NCI-H187 treated with DMSO at 0.1 percent for 48 hours (cell line): ENCODE data around the gene GH1.
"Not testable (repeated sequence)": the region's sequence is repeated elsewhere in the genome, so short reads cannot be mapped to it uniquely, and the experiment has no call there.

Experiments used
- DNase-seq: peaks from one replicate; lab custom pipeline; 2025; lab: John Stamatoyannopoulos, UW

The GH1 gene

GRCh38 chr17:63918789-63919305, at the start of gene GH1:
Gene GH1 (minus strand): TSS chr17:63918839. CDS start chr17:63918776, 63 bp downstream.
- DNase-seq = not testable (repeated sequence)

GRCh38 chr17:63967953-63968352, 49.3 kb upstream of the GH1 start:
- DNase-seq = no peak

GRCh38 chr17:63966646-63967264, 48.1 kb upstream of the GH1 start:
- DNase-seq = no peak

DNA sequence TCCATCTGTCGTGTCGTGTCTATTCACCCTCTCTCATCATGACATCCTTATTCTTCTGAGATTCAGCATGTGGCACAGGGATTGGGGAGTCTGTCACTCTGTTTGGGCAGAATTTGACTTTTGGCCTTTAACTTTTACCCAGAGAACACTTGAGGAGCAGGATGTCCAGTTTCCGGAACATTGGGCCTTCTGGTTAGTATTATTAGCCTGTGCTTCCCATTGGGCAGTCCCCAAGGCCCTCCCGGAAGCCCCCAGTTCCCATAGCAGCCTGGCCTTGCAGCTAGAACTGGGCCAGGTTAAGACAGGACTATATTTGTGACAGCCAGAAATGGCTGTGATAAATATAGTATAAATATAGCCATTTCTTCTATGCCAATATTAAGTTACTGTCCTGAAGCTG, 44.5 kb upstream of the GH1 start:
- DNase-seq = no peak

DNA sequence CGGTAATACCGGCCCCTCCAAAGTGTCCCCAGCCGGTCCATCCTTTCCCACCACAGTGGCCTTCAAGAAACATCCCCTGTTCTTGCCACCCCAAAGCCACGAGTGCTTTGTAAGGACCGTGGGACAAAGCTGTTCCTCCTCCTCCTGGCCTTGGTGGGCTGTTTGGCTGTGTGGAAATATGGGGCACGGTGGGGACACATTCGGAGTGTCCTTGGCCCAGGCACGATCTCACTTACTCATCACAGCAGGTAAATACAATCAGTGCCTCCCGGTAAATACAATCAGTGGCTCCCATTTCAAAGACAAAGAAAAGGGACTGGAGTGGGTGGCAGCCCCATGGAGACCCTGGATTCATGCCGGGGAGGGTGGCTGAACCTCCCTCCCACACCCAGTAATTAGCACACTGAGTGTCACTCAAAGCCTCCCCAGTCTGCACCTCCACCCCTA, 43.7 kb upstream of the GH1 start:
- no peak for DNase-seq

DNA sequence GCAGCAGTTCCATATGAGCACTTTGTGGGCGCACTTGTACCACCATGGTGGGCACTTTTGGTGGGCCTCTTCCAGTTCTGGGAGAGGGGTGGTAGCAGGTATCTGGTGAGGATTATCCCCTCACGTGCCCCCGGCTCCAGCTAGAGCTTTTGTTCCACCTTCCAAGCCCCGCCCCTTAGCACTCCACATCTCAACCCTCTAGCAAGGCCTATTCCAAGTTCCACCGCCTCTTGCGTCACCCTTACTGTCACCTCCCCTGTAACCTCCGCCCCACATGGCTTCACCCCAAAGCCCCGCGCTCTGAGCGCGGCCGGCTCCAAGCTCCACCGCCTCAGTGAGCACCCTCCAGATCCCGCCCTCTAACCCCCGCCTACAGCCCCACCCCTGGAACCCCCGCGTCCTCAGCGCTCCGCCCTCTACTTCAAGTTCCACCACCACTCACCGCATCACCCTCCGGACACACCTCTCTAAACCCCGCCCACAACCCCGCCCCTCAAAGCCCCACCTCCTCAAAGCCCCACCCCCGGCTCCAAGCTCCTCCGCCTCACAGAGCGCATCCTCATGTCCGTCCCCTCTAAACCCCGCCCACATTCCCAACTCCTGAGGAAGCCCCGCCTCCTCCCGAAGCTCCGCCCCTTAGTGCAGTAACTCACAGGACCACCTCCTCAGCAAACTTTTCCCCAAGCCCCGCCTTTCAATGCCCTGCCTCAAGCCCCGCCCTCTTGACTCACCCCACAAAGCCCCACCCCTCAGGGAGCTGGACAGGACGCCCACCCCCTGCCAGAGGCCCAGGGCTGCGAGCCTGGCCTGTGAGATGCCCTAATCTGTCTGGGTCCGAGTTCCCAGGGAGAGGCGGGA, 42.9 kb upstream of the GH1 start:
- DNase-seq = no peak

DNA sequence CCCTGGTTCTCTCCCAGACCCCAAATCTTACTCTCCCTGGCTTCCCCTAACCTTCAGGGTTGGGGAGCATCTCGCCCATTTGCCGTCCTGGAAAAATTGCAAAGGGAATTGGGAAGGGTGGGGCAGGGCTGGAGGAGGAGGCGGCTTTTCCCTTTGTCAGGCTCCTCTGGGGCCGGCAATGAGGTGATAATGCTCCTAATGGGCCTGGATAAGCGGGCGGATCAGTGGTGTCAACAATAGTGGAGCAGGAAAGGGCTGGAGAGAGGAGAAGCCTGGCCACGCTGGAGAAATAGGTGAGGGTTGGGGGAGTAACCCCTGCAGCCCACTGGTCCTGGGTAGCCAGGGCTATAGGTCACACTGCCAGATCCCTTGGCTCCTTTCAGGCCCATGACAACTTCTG, 41.8 kb upstream of the GH1 start:
- DNase-seq = no peak

GRCh38 chr17:63960006-63960405, 41.4 kb upstream of the GH1 start:
- no peak for DNase-seq

GRCh38 chr17:63956296-63956920, 37.8 kb upstream of the GH1 start:
- DNase-seq = no peak

DNA sequence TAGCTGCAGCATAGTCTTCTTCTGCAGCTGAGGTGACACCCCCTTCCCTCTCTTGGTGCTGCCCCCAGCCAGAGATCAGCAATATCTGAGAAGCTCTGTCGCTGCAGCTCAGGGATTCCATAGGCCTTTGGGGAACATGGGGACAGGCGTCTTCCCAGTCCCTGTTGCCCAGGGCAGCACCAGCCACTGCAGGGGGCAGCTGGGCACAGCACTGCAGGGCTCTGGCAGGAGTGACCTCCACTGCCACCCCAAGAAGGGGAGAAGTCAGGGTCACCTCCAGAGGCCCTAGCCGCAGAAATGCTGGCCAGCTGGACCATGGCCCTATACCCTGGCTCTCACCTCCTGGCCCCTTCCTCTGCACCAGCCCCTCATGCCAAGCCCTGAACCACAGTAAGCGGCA, 37.2 kb upstream of the GH1 start:
- no peak for DNase-seq

GRCh38 chr17:63955232-63955631, 36.6 kb upstream of the GH1 start:
- no peak for DNase-seq

- no peak for DNase-seq
These were observed 35.9 kb upstream of the GH1 start for GRCh38 chr17:63954402-63955063.

- no peak for DNase-seq
These were observed 32.6 kb upstream of the GH1 start for GRCh38 chr17:63950940-63951907.

GRCh38 chr17:63949576-63950250, 31.1 kb upstream of the GH1 start:
- no peak for DNase-seq

GRCh38 chr17:63948521-63948920, 29.9 kb upstream of the GH1 start:
- DNase-seq = no peak

- no peak for DNase-seq
These were observed 29.2 kb upstream of the GH1 start for GRCh38 chr17:63947711-63948330.

GRCh38 chr17:63946440-63947363, 28.1 kb upstream of the GH1 start:
- no peak for DNase-seq

GRCh38 chr17:63945784-63946439, 27.3 kb upstream of the GH1 start:
- DNase-seq = no peak
